Neural cell (in vitro differentiated cells): ENCODE data around the gene RAB40C. TPM values are rescaled to one million over a fixed set of nuclear protein-coding genes. Genes with fewer than 3 reads are reported as not detected.

Experiments used
- H2AFZ ChIP-seq: fragments of 200-600, 300-800 bp; sonication (generic), shearing (Covaris generic); 2 replicates; pipeline ENCODE4 v1.6.0; 2014; ENCODE audit warnings: low read depth, mild to moderate bottlenecking, antibody characterized with exemption, low read length, moderate library complexity
- H3F3A ChIP-seq: fragments of 200-600 bp; shearing (Covaris generic); 2 replicates; pipeline ENCODE4 v1.6.1; 2016; ENCODE audit warnings: mild to moderate bottlenecking, moderate library complexity, mixed read lengths, antibody characterized with exemption, low read length; ENCODE audit not compliant: insufficient read depth, poor library complexity, severe bottlenecking
- H3K27ac ChIP-seq: fragments of 200-600, 300-800 bp; sonication (generic), shearing (Covaris generic); 2 replicates; pipeline ENCODE4 v1.5.1; 2014; ENCODE audit warnings: mild to moderate bottlenecking, low read length, moderate library complexity
- H3K27me3 ChIP-seq: fragments of 300-800, 200-600 bp; sonication (generic), shearing (Covaris generic); 2 replicates; pipeline ENCODE4 v1.6.0; 2014; ENCODE audit warnings: mild to moderate bottlenecking, low read depth, low read length, moderate library complexity; ENCODE audit not compliant: insufficient read depth
- H3K36me3 ChIP-seq: fragments of 300-800, 200-600 bp; sonication (generic), shearing (Covaris generic); 2 replicates; pipeline ENCODE4 v1.5.1; 2014; ENCODE audit warnings: mild to moderate bottlenecking, antibody characterized with exemption, low read length, moderate library complexity; ENCODE audit not compliant: insufficient read depth
- H3K4me2 ChIP-seq: fragments of 300-800, 200-600 bp; sonication (generic), shearing (Covaris generic); 2 replicates; pipeline ENCODE4 v1.6.0; 2014; ENCODE audit warnings: mild to moderate bottlenecking, low read length
- H3K4me3 ChIP-seq: fragments of 300-800, 200-600 bp; sonication (generic), shearing (Covaris generic); 2 replicates; pipeline ENCODE4 v1.5.1; 2014; ENCODE audit warnings: mild to moderate bottlenecking, low read length, moderate library complexity
- H3K79me2 ChIP-seq: fragments of 200-600 bp; shearing (Covaris generic); replicated peaks from 2 replicates; pipeline ENCODE4 v1.6.0; 2014; ENCODE audit warnings: mild to moderate bottlenecking, low read length, moderate library complexity; ENCODE audit not compliant: insufficient read depth
- H3K9ac ChIP-seq: fragments of 300-800, 200-600 bp; sonication (generic), shearing (Covaris generic); 2 replicates; pipeline ENCODE4 v1.6.1; 2016; ENCODE audit warnings: mild to moderate bottlenecking, low read length, mixed read lengths
- H3K9me2 ChIP-seq: fragments of 200-600 bp; shearing (Covaris generic); 2 replicates; pipeline ENCODE4 v1.6.1; 2016; ENCODE audit warnings: mild to moderate bottlenecking, low read length, mixed read lengths; ENCODE audit not compliant: insufficient read depth
- H3K9me3 ChIP-seq: fragments of 200-600, 300-800 bp; sonication (generic), shearing (Covaris generic); 2 replicates; pipeline ENCODE4 v1.6.1; 2016; ENCODE audit warnings: mild to moderate bottlenecking, mixed run types, low read length, moderate library complexity, mixed read lengths
- H4K20me1 ChIP-seq: fragments of 200-600 bp; shearing (Covaris generic); 2 replicates; pipeline ENCODE4 v1.6.1; 2016; ENCODE audit warnings: mild to moderate bottlenecking, mixed run types; ENCODE audit not compliant: insufficient read depth
- EP300 ChIP-seq: fragments of 450-650 bp; conservative IDR thresholded peaks from 2 replicates; pipeline ENCODE4 v1.6.1; 2014; ENCODE audit warnings: antibody characterized with exemption, mild to moderate bottlenecking, moderate library complexity; ENCODE audit not compliant: poor library complexity, severe bottlenecking
- EZH2 ChIP-seq: fragments of 200-600, 300-800 bp; shearing (Covaris generic), sonication (generic); IDR thresholded peaks from 2 replicates; pipeline ENCODE4 v1.6.1; 2014; ENCODE audit warnings: antibody characterized with exemption, low read length, borderline replicate concordance, mild to moderate bottlenecking; ENCODE audit not compliant: insufficient read depth, poor library complexity, severe bottlenecking
- MXI1 ChIP-seq: fragments of 450-650 bp; conservative IDR thresholded peaks from 2 replicates; pipeline ENCODE4 v1.6.1; 2014; ENCODE audit warnings: antibody characterized with exemption, mild to moderate bottlenecking; ENCODE audit not compliant: poor library complexity, severe bottlenecking
- POLR2AphosphoS5 ChIP-seq: IDR thresholded peaks from 2 replicates; pipeline ENCODE4 v1.6.1; 2012
- RAD21 ChIP-seq: fragments of 450-650 bp; conservative IDR thresholded peaks from 2 replicates; pipeline ENCODE4 v1.6.1; 2014; ENCODE audit warnings: antibody characterized with exemption, mild to moderate bottlenecking, moderate library complexity
- REST ChIP-seq: IDR thresholded peaks from 2 replicates; pipeline ENCODE4 v1.6.1; 2012; ENCODE audit warnings: borderline replicate concordance
- SMC3 ChIP-seq: fragments of 450-650 bp; conservative IDR thresholded peaks from 2 replicates; pipeline ENCODE4 v1.6.1; 2014; ENCODE audit warnings: antibody characterized with exemption, mild to moderate bottlenecking, moderate library complexity; ENCODE audit not compliant: poor library complexity
- TAF1 ChIP-seq: IDR thresholded peaks from 2 replicates; pipeline ENCODE4 v1.6.1; 2012; ENCODE audit warnings: low read depth
- polyA plus RNA-seq: library from polyadenylated mRNA; depleted of rRNA; stranded (reverse); fragments of >200 nt; gene quantifications from 2 replicates; pipeline ENCODE4 v1.2.3, GENCODE V29; 2014
- TF ChIP-seq, protein P1 (sequence below): fragments of 450-650 bp; IDR thresholded peaks from 2 replicates; pipeline ENCODE4 v1.5.1; 2014; ENCODE audit warnings: antibody characterized with exemption, mild to moderate bottlenecking, moderate library complexity; ENCODE audit not compliant: poor library complexity, severe bottlenecking

The RAB40C gene
- polyA plus RNA-seq, 1 donor from 2014 or later, result 40.7 TPM

- no peak for TF ChIP-seq MXI1
- no peak for TF ChIP-seq TAF1
- no peak for TF ChIP-seq REST
- TF ChIP-seq, protein P1, sequence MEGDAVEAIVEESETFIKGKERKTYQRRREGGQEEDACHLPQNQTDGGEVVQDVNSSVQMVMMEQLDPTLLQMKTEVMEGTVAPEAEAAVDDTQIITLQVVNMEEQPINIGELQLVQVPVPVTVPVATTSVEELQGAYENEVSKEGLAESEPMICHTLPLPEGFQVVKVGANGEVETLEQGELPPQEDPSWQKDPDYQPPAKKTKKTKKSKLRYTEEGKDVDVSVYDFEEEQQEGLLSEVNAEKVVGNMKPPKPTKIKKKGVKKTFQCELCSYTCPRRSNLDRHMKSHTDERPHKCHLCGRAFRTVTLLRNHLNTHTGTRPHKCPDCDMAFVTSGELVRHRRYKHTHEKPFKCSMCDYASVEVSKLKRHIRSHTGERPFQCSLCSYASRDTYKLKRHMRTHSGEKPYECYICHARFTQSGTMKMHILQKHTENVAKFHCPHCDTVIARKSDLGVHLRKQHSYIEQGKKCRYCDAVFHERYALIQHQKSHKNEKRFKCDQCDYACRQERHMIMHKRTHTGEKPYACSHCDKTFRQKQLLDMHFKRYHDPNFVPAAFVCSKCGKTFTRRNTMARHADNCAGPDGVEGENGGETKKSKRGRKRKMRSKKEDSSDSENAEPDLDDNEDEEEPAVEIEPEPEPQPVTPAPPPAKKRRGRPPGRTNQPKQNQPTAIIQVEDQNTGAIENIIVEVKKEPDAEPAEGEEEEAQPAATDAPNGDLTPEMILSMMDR, result no peak
- TF ChIP-seq EP300, result no peak
- TF ChIP-seq EZH2, result no peak
- TF ChIP-seq POLR2AphosphoS5, result no peak
- no peak for TF ChIP-seq SMC3
- TF ChIP-seq RAD21, result no peak
- Histone ChIP-seq H4K20me1 (no peaks in the 10 kb centered on the region), H2AFZ (no peak overlapping the region), H3K27me3 (no peaks in the 10 kb centered on the region), H3K9ac (no peak overlapping the region), H3K4me3 (no peak overlapping the region), H3F3A (no peaks in the 10 kb centered on the region), H3K4me2 (no peak overlapping the region), H3K9me3 (no peaks in the 10 kb centered on the region), H3K79me2 (peaks cover 15% of the 10 kb centered on the region), H3K9me2 (no peaks in the 10 kb centered on the region), H3K27ac (no peak overlapping the region), H3K36me3 (no peaks in the 10 kb centered on the region)
Measured at GRCh38 chr16:586645-587590, 2.9 kb upstream of the RAB40C start.

DNA sequence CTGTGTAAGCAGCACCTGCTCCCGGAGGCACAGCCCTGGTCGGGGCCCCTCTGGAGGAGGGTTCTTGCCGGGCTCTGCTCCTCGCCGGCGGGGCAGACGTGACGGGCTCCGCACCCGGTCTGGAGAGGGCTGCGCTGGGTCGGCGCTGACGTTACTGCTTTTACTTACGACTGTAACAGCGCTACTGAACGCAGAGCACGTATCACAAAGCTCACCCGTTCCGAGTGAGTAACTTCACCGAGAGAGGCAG is 1.3 kb upstream of the RAB40C start:
- no peak overlapping the region for H2AFZ ChIP-seq
- TF ChIP-seq SMC3, result no peak
- H3K27me3 ChIP-seq, result no peaks in the 10 kb centered on the region

More for the DNA sequence above, 1.3 kb upstream of the RAB40C start:
- H3K9me3 ChIP-seq, result no peaks in the 10 kb centered on the region
- H3K4me3 ChIP-seq, result peak overlapping the region; percentile 97
- H3K79me2 ChIP-seq, result peaks cover 19% of the 10 kb centered on the region
- no peaks in the 10 kb centered on the region for H3K9me2 ChIP-seq
- peaks cover 4% of the 10 kb centered on the region for H4K20me1 ChIP-seq
- H3K27ac ChIP-seq, result peak overlapping the region; percentile 95
- H3K36me3 ChIP-seq, result no peaks in the 10 kb centered on the region
- no peaks in the 10 kb centered on the region for H3F3A ChIP-seq
- peak overlapping the region; percentile 92 for H3K9ac ChIP-seq
- peak overlapping the region; percentile 51 for H3K4me2 ChIP-seq
